ENCODE results near the gene ABHD16A. TPM values are rescaled to one million over a fixed set of nuclear protein-coding genes. Genes with fewer than 3 reads are reported as not detected.

The ABHD16A gene
- total and polyA plus RNA-seq, 2 of the 13 experiments (the other 11 are each of a cell fraction or from before 2014, with no cell fraction given) = 43.5 to 45.4 TPM

GRCh38 chr6:31660381-31661261 lies 42.5 kb downstream of the ABHD16A start, which contains the start of gene C6orf47 (continued):
- TF ChIP-seq SOX13 (IDR thresholded peaks at IDR 0.05) (peak; percentile 43; the same call in 1 of the 2 replicates), SOX13 (CRISPR knock-in tag; conservative IDR thresholded peaks at IDR 0.05 in 1 of 2, IDR thresholded peaks at IDR 0.05 in 1 of 2) (peak in 1 of 2 experiments; percentile 40; a peak in 1 of 4 replicates), ZNF3 (CRISPR knock-in tag; IDR thresholded peaks at IDR 0.05) (no peak), ZNF225 (CRISPR knock-in tag; IDR thresholded peaks at IDR 0.05) (no peak), HIC2 (CRISPR knock-in tag; IDR thresholded peaks at IDR 0.05; ENCODE audit: low read depth) (no peak), DR1 (CRISPR knock-in tag; IDR thresholded peaks at IDR 0.05) (peak; percentile 50; the same call in 1 of the 2 replicates), ARID2 (CRISPR knock-in tag; IDR thresholded peaks at IDR 0.05; ENCODE audit: borderline replicate concordance) (peak; percentile 80), ZC3H4 (CRISPR knock-in tag; IDR thresholded peaks at IDR 0.05; ENCODE audit: borderline replicate concordance) (peak; percentile 33; the same call in 1 of the 2 replicates), ZNF850 (CRISPR knock-in tag; conservative IDR thresholded peaks at IDR 0.05) (peak; percentile 25; the same call in 1 of the 2 replicates), RBFOX2 (IDR thresholded peaks at IDR 0.05; ENCODE audit: low read depth, low read length) (peak; percentile 99), ZNF264 (CRISPR knock-in tag; IDR thresholded peaks at IDR 0.05) (peak; percentile 44; the same call in 1 of the 2 replicates), MED13 (CRISPR knock-in tag; IDR thresholded peaks at IDR 0.05) (peak; percentile 55; the same call in 1 of the 2 replicates), PREB (CRISPR knock-in tag; IDR thresholded peaks at IDR 0.05) (0 out of 2 replicates have a peak, but pooled peaks have one; percentile 88), REST (IDR thresholded peaks at IDR 0.05; ENCODE audit: borderline replicate concordance in 1 of 2, low read depth in 1 of 2, low read length in 2 of 2) (peak in 1 of 2 experiments; percentile 51; a peak in 1 of 4 replicates), ZFP90 (CRISPR knock-in tag; IDR thresholded peaks at IDR 0.05; ENCODE audit: borderline replicate concordance) (peak; percentile 57; the same call in 1 of the 2 replicates), GPBP1L1 (CRISPR knock-in tag; IDR thresholded peaks at IDR 0.05) (no peak)
- TF ChIP-seq, protein P1, sequence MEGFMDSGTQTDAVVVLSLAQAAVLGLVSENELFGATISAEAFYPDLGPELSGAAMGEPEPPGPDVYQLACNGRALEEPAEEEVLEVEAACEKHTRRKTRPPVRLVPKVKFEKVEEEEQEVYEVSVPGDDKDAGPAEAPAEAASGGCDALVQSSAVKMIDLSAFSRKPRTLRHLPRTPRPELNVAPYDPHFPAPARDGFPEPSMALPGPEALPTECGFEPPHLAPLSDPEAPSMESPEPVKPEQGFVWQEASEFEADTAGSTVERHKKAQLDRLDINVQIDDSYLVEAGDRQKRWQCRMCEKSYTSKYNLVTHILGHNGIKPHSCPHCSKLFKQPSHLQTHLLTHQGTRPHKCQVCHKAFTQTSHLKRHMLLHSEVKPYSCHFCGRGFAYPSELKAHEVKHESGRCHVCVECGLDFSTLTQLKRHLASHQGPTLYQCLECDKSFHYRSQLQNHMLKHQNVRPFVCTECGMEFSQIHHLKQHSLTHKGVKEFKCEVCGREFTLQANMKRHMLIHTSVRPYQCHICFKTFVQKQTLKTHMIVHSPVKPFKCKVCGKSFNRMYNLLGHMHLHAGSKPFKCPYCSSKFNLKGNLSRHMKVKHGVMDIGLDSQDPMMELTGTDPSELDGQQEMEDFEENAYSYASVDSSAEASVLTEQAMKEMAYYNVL (CRISPR knock-in tag; IDR thresholded peaks at IDR 0.05; ENCODE audit: borderline replicate concordance) = peak; percentile 32; the same call in 1 of the 2 replicates
